Lung (tissue), 12 donors: ENCODE results near the gene KIAA0513. TPM values are rescaled to one million over a fixed set of nuclear protein-coding genes. Genes with fewer than 3 reads are reported as not detected.

Experiments
- ATAC-seq: fragments of 200-7000 bp; cut with Tn5 transposase; one replicate; pipeline ENCODE4 v1.9.1; 2020; ENCODE audit warnings: moderate number of reproducible peaks; ENCODE audit not compliant: insufficient read depth, low FRiP score
- DNase-seq, 3 donors: peaks; one replicate each; pipeline ENCODE4 v3.0.0-alpha.2; 2013 to 2017
- H3K27ac ChIP-seq, 2 donors: one replicate each; pipeline ENCODE4 v1.5.1; 2013; ENCODE audit warnings: mild to moderate bottlenecking in 2 of 2, moderate library complexity in 2 of 2, control low read depth in 1 of 2, inconsistent platforms in 1 of 2, low read depth in 1 of 2, low read length in 1 of 2
- H3K27me3 ChIP-seq, 3 donors: one replicate each; pipeline ENCODE4 v1.5.1; 2013; ENCODE audit warnings: low read length in 2 of 3; ENCODE audit not compliant: control insufficient read depth in 3 of 3, insufficient read depth in 3 of 3
- H3K36me3 ChIP-seq, 4 donors: one replicate each; pipeline ENCODE4 v1.5.1; 2013; ENCODE audit warnings: low read length in 4 of 4, mild to moderate bottlenecking in 1 of 4, moderate library complexity in 1 of 4; ENCODE audit not compliant: control insufficient read depth in 4 of 4, insufficient read depth in 4 of 4
- H3K4me1 ChIP-seq, 5 donors: one replicate each; pipeline ENCODE4 v1.5.1; 2013; ENCODE audit warnings: low read length in 5 of 5, mild to moderate bottlenecking in 2 of 5, moderate library complexity in 1 of 5; ENCODE audit not compliant: control insufficient read depth in 5 of 5, insufficient read depth in 5 of 5
- H3K4me3 ChIP-seq: one replicate; pipeline ENCODE4 v1.5.1; 2013; ENCODE audit warnings: mild to moderate bottlenecking, control low read depth, moderate library complexity
- H3K9ac ChIP-seq, 2 donors: one replicate each; pipeline ENCODE4 v1.5.1; 2013; ENCODE audit warnings: low read length in 2 of 2, control low read depth in 1 of 2; ENCODE audit not compliant: insufficient read depth in 1 of 2
- H3K9me3 ChIP-seq, 4 donors: one replicate each; pipeline ENCODE4 v1.5.1; 2013; ENCODE audit warnings: low read length in 3 of 4, mild to moderate bottlenecking in 1 of 4, moderate library complexity in 1 of 4; ENCODE audit not compliant: control insufficient read depth in 4 of 4, insufficient read depth in 3 of 4
- WGBS, 2 donors: extraction: QIAGEN DNeasy Blood & Tissue Kit; methylation state at CpG; one replicate each; pipeline ENCODE4 v1.1.7; 2013; 5-methylcytosine and 5-hydroxymethylcytosine counted together
- polyA plus RNA-seq, 2 donors: library from polyadenylated mRNA; stranded (reverse); fragments of 200-250 nt; gene quantifications; one replicate each; pipeline ENCODE4 v1.2.1, GENCODE V29; 2013
- total RNA-seq, 2 donors: library from RNA; depleted of rRNA in 1 of 2; stranded (reverse); fragments of >200 nt in 1 of 2; gene quantifications; one replicate each; pipeline ENCODE4 v1.2.1, GENCODE V29; 2014 to 2021
- TF ChIP-seq, protein P1 (sequence below): IDR thresholded peaks from 2 replicates; pipeline ENCODE4 v1.5.1; 2012; ENCODE audit warnings: mild to moderate bottlenecking; ENCODE audit errors: control extremely low read depth, extremely low read depth
- donor health status: control.
- donor health status: control.
- donor health status: Bipolar disorder and iron deficiency.
- donor health status: healthy.
- donor health status: DM: yes; HTN: yes; CAD: no.

KIAA0513 gene
- total and polyA plus RNA-seq, 4 donors: 10.4 to 23.5 (median 12.0) TPM

DNA sequence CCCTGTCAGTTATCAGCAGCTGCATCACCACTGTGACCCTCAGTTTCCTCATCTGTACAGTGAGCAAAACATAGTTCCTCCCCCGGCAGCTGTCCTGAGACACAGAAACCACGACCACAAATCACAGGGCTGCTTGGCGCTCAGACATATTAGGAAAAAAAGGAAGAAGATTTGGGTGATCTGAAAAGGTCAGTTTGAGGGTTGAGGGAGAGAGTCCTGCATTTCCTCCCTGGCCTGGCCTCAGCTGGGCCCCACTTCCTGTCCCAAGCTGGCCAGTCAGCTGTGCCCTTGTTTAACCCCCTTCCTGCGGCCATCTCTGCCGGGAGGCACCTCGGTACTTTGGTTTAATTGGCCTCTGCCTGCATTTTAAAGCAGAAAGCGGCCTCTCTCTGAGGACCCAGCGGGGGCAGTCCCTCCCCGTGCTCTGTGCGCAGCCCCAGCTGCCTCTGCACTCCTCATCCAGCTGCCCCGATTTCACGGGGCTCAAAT, 108.7 kb downstream of the KIAA0513 start:
- Histone ChIP-seq H3K27ac (peak overlapping the region in 1 of 2 donors; percentile 82), H3K9me3 (no peaks in the 10 kb centered on the region), H3K27me3 (no peaks in the 10 kb centered on the region), H3K4me3 (no peak overlapping the region), H3K4me1 (peaks cover 0 to 35% (median 20%) of the 10 kb centered on the region in 5 donors), H3K9ac (no peak overlapping the region), H3K36me3 (no peaks in the 10 kb centered on the region)
- TF ChIP-seq, protein P1, sequence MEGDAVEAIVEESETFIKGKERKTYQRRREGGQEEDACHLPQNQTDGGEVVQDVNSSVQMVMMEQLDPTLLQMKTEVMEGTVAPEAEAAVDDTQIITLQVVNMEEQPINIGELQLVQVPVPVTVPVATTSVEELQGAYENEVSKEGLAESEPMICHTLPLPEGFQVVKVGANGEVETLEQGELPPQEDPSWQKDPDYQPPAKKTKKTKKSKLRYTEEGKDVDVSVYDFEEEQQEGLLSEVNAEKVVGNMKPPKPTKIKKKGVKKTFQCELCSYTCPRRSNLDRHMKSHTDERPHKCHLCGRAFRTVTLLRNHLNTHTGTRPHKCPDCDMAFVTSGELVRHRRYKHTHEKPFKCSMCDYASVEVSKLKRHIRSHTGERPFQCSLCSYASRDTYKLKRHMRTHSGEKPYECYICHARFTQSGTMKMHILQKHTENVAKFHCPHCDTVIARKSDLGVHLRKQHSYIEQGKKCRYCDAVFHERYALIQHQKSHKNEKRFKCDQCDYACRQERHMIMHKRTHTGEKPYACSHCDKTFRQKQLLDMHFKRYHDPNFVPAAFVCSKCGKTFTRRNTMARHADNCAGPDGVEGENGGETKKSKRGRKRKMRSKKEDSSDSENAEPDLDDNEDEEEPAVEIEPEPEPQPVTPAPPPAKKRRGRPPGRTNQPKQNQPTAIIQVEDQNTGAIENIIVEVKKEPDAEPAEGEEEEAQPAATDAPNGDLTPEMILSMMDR: no peak
- ATAC-seq: peak; percentile 47
- WGBS, 2 donors: 44 to 45% methylated on average over 11 to 12 of the region's 12 CpGs
- peak in 2 of 3 donors; percentile 31 to 44 for DNase-seq

DNA sequence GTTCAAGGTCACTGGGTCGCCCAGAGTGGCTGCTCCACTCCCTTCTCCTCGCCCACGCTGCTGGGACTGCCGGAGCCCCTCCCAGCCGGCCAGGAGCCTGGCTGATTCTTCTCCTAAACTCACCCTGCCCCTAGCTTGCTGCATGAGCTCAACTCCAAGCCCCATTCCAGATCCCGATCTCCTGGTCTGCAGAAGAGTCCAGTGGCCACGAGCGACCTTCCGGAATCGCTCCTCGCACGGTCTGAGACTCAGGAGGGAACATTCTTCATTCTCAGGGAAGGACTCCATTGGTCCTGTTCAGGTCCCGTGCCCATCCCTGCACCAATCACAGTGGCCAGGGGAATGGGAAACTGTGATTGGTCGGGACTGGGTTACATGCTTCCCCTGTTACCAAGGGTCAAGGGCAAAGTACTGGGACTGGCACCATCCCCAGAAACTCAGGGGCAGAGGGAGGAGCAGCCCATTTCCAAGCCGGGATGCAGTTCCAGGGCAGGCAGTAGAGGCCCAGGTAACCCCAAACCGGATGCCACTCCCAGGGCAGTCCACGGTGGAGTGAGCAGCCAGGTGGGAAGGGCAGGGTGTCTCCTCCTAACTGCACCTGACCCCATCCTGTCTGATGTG, 109.2 kb downstream of the KIAA0513 start:
- Histone ChIP-seq H3K9me3 (no peaks in the 10 kb centered on the region), H3K4me3 (no peak overlapping the region), H3K36me3 (no peaks in the 10 kb centered on the region), H3K27ac (peak overlapping the region; percentile 35 to 82), H3K4me1 (peaks cover 0 to 39% (median 21%) of the 10 kb centered on the region in 5 donors), H3K27me3 (no peaks in the 10 kb centered on the region), H3K9ac (no peak overlapping the region)
- TF ChIP-seq, protein P1: no peak
- 56 to 69% methylated on average over 17 of the region's 17 CpGs for WGBS, 2 donors
- ATAC-seq (peak; percentile 73), DNase-seq (peak; percentile 57 to 72 (median 68))

DNA sequence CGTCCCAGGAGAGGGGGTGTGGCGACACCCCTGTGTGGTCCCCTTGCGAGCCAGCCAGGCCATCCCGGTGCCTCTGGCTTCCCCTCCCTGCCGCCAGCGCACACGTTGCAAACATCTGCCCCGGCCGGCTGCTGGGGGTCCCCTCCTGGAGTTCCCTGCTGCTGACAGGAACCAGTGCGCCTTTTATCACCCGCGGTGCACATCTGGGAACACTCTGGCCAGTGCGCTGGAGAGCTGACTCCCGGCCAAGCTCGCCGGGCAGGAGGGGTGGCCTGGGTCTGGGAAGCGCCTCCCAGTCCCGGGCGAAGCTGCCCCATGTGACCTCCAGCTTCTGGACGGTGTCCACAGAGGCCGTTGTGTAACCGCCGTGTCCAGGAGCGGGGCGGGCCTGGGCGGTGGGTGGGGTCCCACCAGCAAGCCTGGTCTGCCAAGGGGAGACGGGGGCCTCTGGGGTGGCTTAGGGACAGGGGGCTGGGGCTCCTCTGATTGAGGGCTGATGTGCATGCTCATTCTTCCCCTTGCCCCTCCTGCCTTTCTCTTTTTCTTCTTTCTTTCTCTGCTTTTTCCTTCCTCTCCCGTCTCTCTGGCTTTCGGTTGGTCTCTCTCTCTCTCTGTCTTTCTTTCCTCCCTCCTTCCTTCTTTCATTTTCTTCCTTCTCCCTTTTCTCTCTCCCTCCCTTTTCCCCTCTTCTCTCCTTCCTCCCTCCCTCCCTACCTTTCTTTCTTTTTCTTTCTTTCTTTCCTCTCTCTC, 109.9 kb downstream of the KIAA0513 start:
- peak overlapping the region; percentile 35 to 82 for H3K27ac ChIP-seq
- peak; percentile 98 for DNase-seq
- ATAC-seq: peak; percentile 79
- peak overlapping the region in 1 of 2 donors; percentile 61 for H3K9ac ChIP-seq
- H3K36me3 ChIP-seq: no peaks in the 10 kb centered on the region
- no peak overlapping the region for H3K4me3 ChIP-seq
- peaks cover 0 to 46% (median 21%) of the 10 kb centered on the region in 5 donors for H3K4me1 ChIP-seq
- WGBS, 2 donors: 1 to 3% methylated on average over 28 to 29 of the region's 29 CpGs
- no peaks in the 10 kb centered on the region for H3K9me3 ChIP-seq
- no peaks in the 10 kb centered on the region for H3K27me3 ChIP-seq
- TF ChIP-seq, protein P1: no peak
